Measurements from ENCODE around the gene ITGAL. TPM values are rescaled to one million over a fixed set of nuclear protein-coding genes. Genes with fewer than 3 reads are reported as not detected.
A peak's percentile ranks its signal among the peaks of the same experiment; 100 is the strongest.

The ITGAL gene
- total RNA-seq, 2 experiments from 2014 or later, result 274 to 285 TPM

GRCh38 chr16:30456302-30456701 lies 16.2 kb upstream of the ITGAL start:
- peak overlapping the region; percentile 49 for H3K27ac Mint-ChIP-seq
- H3K27me3 Mint-ChIP-seq, result no peaks in the 10 kb centered on the region
- H3K9me3 Mint-ChIP-seq, result no peaks in the 10 kb centered on the region
- H3K4me1 Mint-ChIP-seq (ENCODE audit: low read depth), result peaks cover 61% of the 10 kb centered on the region
- intact Hi-C loops (cut with micrococcal nuclease), result no loop called here
- DNase-seq, result no peak
- no peaks in the 10 kb centered on the region for H3K36me3 Mint-ChIP-seq (ENCODE audit: low read depth)
- ChIA-PET CTCF (interaction anchor here (1.1 to 12.0 kb wide), 7 partner anchors 10 to 142 kb away, joined by 3 to 84 read pairs (median 17); partner anchors contain the start of genes DCTPP1, ITGAL, SEPHS2 and ZNF747), POLR2A (interaction anchor here (0.6 to 13.6 kb wide), 11 partner anchors 10 to 84 kb away, joined by 3 to 280 read pairs (median 5); partner anchors contain the start of genes DCTPP1 and ITGAL)
- no peak for ATAC-seq
- no peak overlapping the region for H3K4me3 Mint-ChIP-seq
- no peak for TF ChIP-seq CTCF (IDR thresholded peaks at IDR 0.05)

GRCh38 chr16:30457256-30457655 lies 15.3 kb upstream of the ITGAL start:
- CTCF ChIA-PET, result interaction anchor here (1.0 to 12.0 kb wide), 10 partner anchors 9 to 357 kb away, joined by 3 to 84 read pairs (median 7); partner anchors contain the start of genes DCTPP1, ITGAL, SEPHS2 and ZNF747
- POLR2A ChIA-PET, result interaction anchor here (1.2 to 13.6 kb wide), 10 partner anchors 9 to 201 kb away, joined by 3 to 280 read pairs (median 8); partner anchors contain the start of genes DCTPP1, FBRS, ITGAL and SEPHS2
- H3K4me1 Mint-ChIP-seq (ENCODE audit: low read depth), result peaks cover 67% of the 10 kb centered on the region
- intact Hi-C loops (cut with micrococcal nuclease), result no loop called here
- ATAC-seq (no peak), DNase-seq (no peak)
- peaks cover 2% of the 10 kb centered on the region for H3K36me3 Mint-ChIP-seq (ENCODE audit: low read depth)
- TF ChIP-seq CTCF (IDR thresholded peaks at IDR 0.05), result no peak
- no peaks in the 10 kb centered on the region for H3K27me3 Mint-ChIP-seq
- H3K27ac Mint-ChIP-seq, result peak overlapping the region; percentile 82
- H3K9me3 Mint-ChIP-seq, result no peaks in the 10 kb centered on the region
- H3K4me3 Mint-ChIP-seq, result no peak overlapping the region

GRCh38 chr16:30457743-30458560 lies 14.6 kb upstream of the ITGAL start:
- no peak for TF ChIP-seq CTCF (IDR thresholded peaks at IDR 0.05)
- intact Hi-C loops (cut with micrococcal nuclease), result loop anchor here (1.0 kb wide), 1 partner anchor 13 kb away; no protein-coding TSS in a partner anchor
- Mint-ChIP-seq H3K27ac (peak overlapping the region; percentile 98), H3K27me3 (no peaks in the 10 kb centered on the region), H3K4me1 (ENCODE audit: low read depth) (peaks cover 62% of the 10 kb centered on the region), H3K4me3 (peak overlapping the region; percentile 62), H3K36me3 (ENCODE audit: low read depth) (peaks cover 2% of the 10 kb centered on the region), H3K9me3 (no peaks in the 10 kb centered on the region)
- ChIA-PET POLR2A (interaction anchor here (1.0 to 13.6 kb wide), 18 partner anchors 9 to 201 kb away, joined by 3 to 280 read pairs (median 4); partner anchors contain the start of genes DCTPP1, FBRS, ITGAL and SEPHS2), CTCF (interaction anchor here (0.8 to 12.0 kb wide), 12 partner anchors 7 to 356 kb away, joined by 3 to 84 read pairs (median 6); partner anchors contain the start of genes DCTPP1, ITGAL, SEPHS2 and ZNF747)
- ATAC-seq (no peak), DNase-seq (no peak)

- Mint-ChIP-seq H3K27ac (peak overlapping the region; percentile 98), H3K27me3 (no peaks in the 10 kb centered on the region), H3K4me3 (peak overlapping the region; percentile 62), H3K36me3 (ENCODE audit: low read depth) (peaks cover 2% of the 10 kb centered on the region), H3K9me3 (no peaks in the 10 kb centered on the region), H3K4me1 (ENCODE audit: low read depth) (peaks cover 67% of the 10 kb centered on the region)
- ATAC-seq (peak; percentile 95), DNase-seq (peak; percentile 97)
- CTCF ChIA-PET, result interaction anchor here (0.8 to 4.7 kb wide), 8 partner anchors 8 to 76 kb away, joined by 3 to 55 read pairs (median 8); partner anchors contain the start of genes DCTPP1, ITGAL, SEPHS2 and ZNF747
- intact Hi-C loops (cut with micrococcal nuclease), result loop anchor here (1.0 kb wide), 1 partner anchor 13 kb away; no protein-coding TSS in a partner anchor
- TF ChIP-seq CTCF (IDR thresholded peaks at IDR 0.05), result no peak
- POLR2A ChIA-PET, result interaction anchor here (1.0 to 13.6 kb wide), 18 partner anchors 10 to 200 kb away, joined by 3 to 280 read pairs (median 4); partner anchors contain the start of genes FBRS, ITGAL and SEPHS2
Observed at GRCh38 chr16:30458561-30459394, 13.8 kb upstream of the ITGAL start.
